ENCODE results near the gene PLEKHG1. TPM values are rescaled to one million over a fixed set of nuclear protein-coding genes. Genes with fewer than 3 reads are reported as not detected.

PLEKHG1 gene
- polyA plus RNA-seq, 1 donor from 2014 or later = 2.6 TPM

DNA sequence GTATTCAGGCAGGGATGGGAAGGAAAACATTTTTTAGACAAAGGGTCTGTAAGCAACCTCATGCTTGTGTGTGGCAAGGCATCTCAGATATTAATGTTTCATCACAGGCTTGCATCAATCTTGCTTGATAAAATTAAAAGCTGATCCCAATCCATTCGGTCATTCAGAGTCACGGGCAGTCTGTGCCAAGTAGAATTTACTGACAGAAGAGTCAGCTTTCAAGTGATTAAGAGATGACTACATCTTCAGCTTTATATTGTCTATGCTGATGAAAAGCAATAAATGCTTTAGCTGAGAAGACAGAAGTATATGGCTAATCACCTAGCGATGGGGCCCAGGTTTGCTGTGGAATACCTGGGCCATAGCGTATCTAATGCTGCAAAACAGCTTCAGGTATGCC, 3.5 kb downstream of the PLEKHG1 start:
- no peak overlapping the region for H3K9ac ChIP-seq (ENCODE audit: low read length)
- no peaks in the 10 kb centered on the region for H4K20me1 ChIP-seq (ENCODE audit: insufficient read depth)
- no peaks in the 10 kb centered on the region for H3K9me3 ChIP-seq (ENCODE audit: low read length)
- no peaks in the 10 kb centered on the region for H3K27me3 ChIP-seq (ENCODE audit: insufficient read depth, low read depth, low read length)
- H3F3A ChIP-seq (ENCODE audit: insufficient read depth, low read length, poor library complexity, severe bottlenecking) = no peaks in the 10 kb centered on the region
- no peak overlapping the region for H3K4me2 ChIP-seq (ENCODE audit: low read length)
- H3K9me2 ChIP-seq (ENCODE audit: insufficient read depth, low read length) = no peaks in the 10 kb centered on the region
- no peak overlapping the region for H2AFZ ChIP-seq (ENCODE audit: low read depth, low read length)
- H3K4me3 ChIP-seq (ENCODE audit: low read length) = no peak overlapping the region
- H3K36me3 ChIP-seq (ENCODE audit: insufficient read depth, low read length) = no peaks in the 10 kb centered on the region
- no peak overlapping the region for H3K27ac ChIP-seq (ENCODE audit: low read length)
- H3K79me2 ChIP-seq (replicated peaks; ENCODE audit: insufficient read depth, low read length) = peaks cover 28% of the 10 kb centered on the region
- TF ChIP-seq, protein P1, sequence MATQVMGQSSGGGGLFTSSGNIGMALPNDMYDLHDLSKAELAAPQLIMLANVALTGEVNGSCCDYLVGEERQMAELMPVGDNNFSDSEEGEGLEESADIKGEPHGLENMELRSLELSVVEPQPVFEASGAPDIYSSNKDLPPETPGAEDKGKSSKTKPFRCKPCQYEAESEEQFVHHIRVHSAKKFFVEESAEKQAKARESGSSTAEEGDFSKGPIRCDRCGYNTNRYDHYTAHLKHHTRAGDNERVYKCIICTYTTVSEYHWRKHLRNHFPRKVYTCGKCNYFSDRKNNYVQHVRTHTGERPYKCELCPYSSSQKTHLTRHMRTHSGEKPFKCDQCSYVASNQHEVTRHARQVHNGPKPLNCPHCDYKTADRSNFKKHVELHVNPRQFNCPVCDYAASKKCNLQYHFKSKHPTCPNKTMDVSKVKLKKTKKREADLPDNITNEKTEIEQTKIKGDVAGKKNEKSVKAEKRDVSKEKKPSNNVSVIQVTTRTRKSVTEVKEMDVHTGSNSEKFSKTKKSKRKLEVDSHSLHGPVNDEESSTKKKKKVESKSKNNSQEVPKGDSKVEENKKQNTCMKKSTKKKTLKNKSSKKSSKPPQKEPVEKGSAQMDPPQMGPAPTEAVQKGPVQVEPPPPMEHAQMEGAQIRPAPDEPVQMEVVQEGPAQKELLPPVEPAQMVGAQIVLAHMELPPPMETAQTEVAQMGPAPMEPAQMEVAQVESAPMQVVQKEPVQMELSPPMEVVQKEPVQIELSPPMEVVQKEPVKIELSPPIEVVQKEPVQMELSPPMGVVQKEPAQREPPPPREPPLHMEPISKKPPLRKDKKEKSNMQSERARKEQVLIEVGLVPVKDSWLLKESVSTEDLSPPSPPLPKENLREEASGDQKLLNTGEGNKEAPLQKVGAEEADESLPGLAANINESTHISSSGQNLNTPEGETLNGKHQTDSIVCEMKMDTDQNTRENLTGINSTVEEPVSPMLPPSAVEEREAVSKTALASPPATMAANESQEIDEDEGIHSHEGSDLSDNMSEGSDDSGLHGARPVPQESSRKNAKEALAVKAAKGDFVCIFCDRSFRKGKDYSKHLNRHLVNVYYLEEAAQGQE (IDR thresholded peaks at IDR 0.05; ENCODE audit: borderline replicate concordance) = no peak
- TF ChIP-seq, protein P2, sequence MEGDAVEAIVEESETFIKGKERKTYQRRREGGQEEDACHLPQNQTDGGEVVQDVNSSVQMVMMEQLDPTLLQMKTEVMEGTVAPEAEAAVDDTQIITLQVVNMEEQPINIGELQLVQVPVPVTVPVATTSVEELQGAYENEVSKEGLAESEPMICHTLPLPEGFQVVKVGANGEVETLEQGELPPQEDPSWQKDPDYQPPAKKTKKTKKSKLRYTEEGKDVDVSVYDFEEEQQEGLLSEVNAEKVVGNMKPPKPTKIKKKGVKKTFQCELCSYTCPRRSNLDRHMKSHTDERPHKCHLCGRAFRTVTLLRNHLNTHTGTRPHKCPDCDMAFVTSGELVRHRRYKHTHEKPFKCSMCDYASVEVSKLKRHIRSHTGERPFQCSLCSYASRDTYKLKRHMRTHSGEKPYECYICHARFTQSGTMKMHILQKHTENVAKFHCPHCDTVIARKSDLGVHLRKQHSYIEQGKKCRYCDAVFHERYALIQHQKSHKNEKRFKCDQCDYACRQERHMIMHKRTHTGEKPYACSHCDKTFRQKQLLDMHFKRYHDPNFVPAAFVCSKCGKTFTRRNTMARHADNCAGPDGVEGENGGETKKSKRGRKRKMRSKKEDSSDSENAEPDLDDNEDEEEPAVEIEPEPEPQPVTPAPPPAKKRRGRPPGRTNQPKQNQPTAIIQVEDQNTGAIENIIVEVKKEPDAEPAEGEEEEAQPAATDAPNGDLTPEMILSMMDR (IDR thresholded peaks at IDR 0.05; ENCODE audit: poor library complexity, severe bottlenecking) = no peak
- TF ChIP-seq TAF1 (IDR thresholded peaks at IDR 0.05; ENCODE audit: low read depth) = no peak
- TF ChIP-seq POLR2AphosphoS5 (IDR thresholded peaks at IDR 0.05) = no peak
- TF ChIP-seq EP300 (conservative IDR thresholded peaks at IDR 0.05; ENCODE audit: poor library complexity, severe bottlenecking) = no peak

DNA sequence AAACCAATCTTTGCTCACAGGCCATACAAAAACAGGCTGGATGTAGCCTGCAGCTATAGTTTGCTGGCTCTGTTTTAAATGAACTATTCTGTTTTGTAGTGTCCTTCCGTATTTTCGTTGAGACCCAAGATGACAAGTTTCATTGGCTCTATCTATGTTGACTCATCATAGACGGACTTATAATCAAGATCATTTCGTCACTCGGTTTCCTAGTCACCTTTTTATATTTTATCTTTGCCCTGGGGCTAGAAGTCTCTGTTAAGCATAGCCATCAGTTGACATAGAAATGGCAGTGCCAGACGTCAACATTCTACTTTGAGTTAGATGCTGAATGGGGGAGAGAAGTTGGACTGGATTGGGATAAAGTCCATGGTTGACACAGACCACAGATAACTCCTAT, 4.8 kb downstream of the PLEKHG1 start:
- Histone ChIP-seq H3K9me3 (ENCODE audit: low read length) (no peaks in the 10 kb centered on the region), H3K36me3 (ENCODE audit: insufficient read depth, low read length) (no peaks in the 10 kb centered on the region), H3K9ac (ENCODE audit: low read length) (no peak overlapping the region), H3K27me3 (ENCODE audit: insufficient read depth, low read depth, low read length) (no peaks in the 10 kb centered on the region), H3K9me2 (ENCODE audit: insufficient read depth, low read length) (no peaks in the 10 kb centered on the region), H4K20me1 (ENCODE audit: insufficient read depth) (no peaks in the 10 kb centered on the region), H3F3A (ENCODE audit: insufficient read depth, low read length, poor library complexity, severe bottlenecking) (no peaks in the 10 kb centered on the region), H3K27ac (ENCODE audit: low read length) (no peak overlapping the region), H3K4me2 (ENCODE audit: low read length) (no peak overlapping the region), H3K4me3 (ENCODE audit: low read length) (no peak overlapping the region), H2AFZ (ENCODE audit: low read depth, low read length) (no peak overlapping the region), H3K79me2 (replicated peaks; ENCODE audit: insufficient read depth, low read length) (peaks cover 28% of the 10 kb centered on the region)
- TF ChIP-seq SMC3 (conservative IDR thresholded peaks at IDR 0.05; ENCODE audit: poor library complexity) = no peak
- TF ChIP-seq RAD21 (conservative IDR thresholded peaks at IDR 0.05) = no peak
- no peak for TF ChIP-seq MXI1 (conservative IDR thresholded peaks at IDR 0.05; ENCODE audit: poor library complexity, severe bottlenecking)
- TF ChIP-seq, protein P2 (IDR thresholded peaks at IDR 0.05; ENCODE audit: poor library complexity, severe bottlenecking) = no peak
- no peak for TF ChIP-seq TAF1 (IDR thresholded peaks at IDR 0.05; ENCODE audit: low read depth)
- TF ChIP-seq EP300 (conservative IDR thresholded peaks at IDR 0.05; ENCODE audit: poor library complexity, severe bottlenecking) = no peak
- no peak for TF ChIP-seq POLR2AphosphoS5 (IDR thresholded peaks at IDR 0.05)
- TF ChIP-seq, protein P1 (IDR thresholded peaks at IDR 0.05; ENCODE audit: borderline replicate concordance) = no peak

Measured in neural cell (in vitro differentiated cells).